ENCODE results near the gene KLF6.

The KLF6 gene

GRCh38 chr10:3811291-3811870, 26.4 kb upstream of the KLF6 start:
- peak; percentile 51 for DNase-seq (ENCODE audit: low spot score)

DNA sequence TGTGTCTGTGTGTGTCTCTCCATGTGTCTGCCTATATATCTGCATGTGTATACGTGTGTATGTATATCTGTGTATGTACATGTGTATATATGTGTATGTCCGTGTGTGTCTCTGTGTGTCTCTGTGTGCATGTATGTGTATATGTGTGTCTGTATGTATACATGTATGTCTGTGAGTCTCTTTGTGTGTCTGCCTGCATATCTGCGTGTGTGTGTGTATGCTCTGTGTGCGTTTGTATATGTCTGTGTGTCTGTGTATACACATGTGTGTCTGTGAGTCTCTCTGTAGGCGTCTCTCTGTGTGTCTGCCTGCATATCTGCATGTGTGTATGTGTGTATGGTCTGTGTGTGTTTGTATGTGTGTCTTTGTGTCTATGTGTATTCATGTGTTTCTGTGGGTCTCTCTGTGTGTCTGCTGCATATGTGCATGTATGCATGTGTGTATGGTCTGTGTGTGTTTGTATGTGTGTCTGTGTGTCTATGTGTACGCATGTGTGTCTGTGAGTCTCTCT, 23.7 kb upstream of the KLF6 start:
- DNase-seq (ENCODE audit: low spot score): no peak

- DNase-seq (ENCODE audit: low spot score): no peak
Observed at GRCh38 chr10:3807928-3808496, 23.0 kb upstream of the KLF6 start.

DNA sequence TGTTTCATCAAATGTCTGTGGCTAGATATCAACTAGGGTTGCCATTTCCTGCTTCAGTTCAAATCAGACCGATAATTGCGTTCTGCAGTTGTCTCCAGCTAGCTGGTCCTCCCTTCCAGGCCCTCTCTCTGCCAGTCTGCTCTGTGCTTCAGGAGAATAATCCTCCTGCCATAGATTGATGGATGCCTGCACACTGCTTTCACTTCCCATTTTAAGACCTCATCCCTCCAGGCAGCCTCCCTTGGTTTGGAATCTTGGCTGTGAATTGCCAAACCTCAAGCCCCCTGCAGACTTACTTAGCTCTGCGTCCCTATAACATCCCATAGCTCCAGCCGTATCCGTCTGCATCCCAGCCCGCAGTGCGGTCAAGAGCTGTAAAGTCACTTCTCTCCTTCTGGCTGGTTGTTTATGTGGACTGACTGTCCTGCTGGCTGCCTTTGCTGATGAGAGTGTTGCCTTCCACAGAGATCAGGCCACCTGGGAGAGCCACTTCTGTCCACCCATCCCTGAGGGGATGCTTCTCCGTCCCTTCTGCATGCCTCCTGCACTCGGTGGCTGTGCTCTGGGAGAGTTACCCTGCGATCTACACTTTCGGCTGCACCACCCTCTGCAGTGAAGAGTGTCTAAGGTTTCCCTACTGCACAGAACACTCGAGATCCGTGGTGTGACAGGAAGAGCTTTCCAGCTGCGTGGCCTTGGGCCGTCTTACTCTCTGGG, 22.4 kb upstream of the KLF6 start:
- DNase-seq (ENCODE audit: low spot score): no peak

GRCh38 chr10:3806603-3807002, 21.6 kb upstream of the KLF6 start:
- DNase-seq (ENCODE audit: low spot score): no peak

DNA sequence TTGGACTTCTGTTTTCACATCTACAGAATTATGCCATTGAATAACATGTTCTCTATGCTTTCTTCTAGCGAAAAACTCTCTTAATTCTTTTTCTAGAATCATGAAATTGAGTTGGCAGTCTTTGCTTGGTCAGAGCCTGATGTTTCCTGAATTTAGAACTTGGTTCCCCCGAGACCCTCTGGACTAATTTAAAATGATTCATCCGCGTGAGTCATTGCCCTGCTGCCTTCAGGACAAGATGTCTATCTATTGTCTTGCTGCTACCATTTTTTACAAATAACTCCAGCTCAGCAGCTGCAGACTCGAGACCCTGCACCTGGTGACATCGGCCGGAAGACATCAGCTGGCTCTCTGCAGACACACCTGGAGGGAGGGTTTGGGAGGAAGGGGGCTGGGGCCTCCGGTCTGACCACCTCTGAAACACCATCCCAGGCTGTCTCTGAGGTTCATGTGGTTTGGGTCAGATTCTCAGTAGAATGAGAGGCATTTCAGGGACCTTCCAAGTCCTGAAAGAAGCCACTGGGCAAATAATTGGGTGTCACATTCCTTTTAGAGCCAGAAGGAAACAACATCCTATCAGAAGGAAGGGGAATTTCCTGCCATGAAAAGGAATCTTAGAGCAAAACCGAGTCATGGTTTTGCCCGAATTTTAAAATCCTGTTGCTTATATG, 20.9 kb upstream of the KLF6 start:
- peak; percentile 50 for DNase-seq (ENCODE audit: low spot score)

- DNase-seq (ENCODE audit: low spot score): peak; percentile 61
Observed at GRCh38 chr10:3805201-3805790, 20.3 kb upstream of the KLF6 start.

DNA sequence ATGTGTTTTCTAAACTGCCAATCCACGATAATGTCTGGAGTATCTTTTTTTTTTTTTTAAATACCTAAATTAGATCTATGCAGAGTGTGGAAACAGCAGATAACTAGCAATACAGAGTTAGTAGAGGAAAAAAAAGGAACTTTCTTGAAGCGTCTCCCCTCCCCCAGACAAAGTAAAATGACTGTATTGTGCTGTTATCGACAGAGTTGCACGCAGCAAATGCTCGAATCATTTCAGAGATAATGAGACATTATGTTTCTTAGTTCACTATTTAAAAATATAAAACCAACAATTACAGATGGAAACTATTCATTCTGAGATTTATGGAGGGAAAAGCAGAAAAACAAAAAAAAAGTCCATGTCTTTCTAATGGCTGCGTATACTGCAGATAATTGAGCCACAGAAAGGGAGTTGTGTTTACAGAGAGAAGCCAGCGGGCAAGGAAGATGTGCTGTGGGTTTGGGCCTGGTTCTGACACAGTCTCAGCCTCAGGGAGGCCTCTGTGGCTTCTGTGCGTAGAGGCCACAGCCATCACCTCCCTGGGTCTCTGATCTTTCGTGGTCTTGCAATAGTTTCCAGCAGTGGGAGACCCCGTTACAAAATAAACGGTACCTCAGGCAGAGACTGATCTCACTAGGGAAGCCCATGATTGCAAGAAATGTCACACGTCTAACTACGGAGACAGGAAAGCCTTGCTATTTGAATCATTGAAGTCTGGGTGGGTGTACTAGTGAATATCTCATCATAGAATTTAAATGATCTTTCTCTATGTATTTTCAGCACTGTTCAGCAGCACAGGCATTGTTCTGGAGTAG, 19.1 kb upstream of the KLF6 start:
- DNase-seq (ENCODE audit: low spot score): no peak

DNA sequence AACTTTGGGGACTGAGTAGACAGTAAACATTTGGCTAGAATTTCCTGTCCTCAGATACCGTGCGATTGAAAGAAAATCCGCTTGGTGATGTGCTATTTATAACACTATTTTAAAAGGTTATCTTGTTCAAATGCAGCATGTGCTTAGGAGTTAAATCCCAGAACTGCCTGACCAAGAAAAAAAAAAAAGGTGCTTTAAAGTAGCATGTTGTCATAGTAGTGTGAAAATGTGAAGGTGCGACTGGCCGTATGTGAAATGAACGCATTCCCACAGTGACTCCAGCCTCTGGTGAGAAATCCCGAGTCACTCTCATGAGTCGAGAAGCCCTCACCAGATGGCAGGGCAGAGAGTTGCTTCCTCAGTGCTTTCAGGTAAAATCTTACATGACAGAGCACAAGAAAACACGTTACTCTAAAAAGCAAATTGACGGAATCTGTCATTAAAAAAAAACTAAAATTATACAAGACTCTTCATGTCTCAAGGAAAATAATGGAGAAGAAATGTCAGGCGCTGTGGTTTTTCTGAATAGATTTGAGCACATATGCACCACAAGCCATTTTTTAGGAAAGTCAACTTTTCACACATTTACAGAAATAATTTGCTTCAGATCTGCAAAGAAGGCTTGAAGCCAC, 18.4 kb upstream of the KLF6 start:
- no peak for DNase-seq (ENCODE audit: low spot score)

- DNase-seq (ENCODE audit: low spot score): no peak
Observed at GRCh38 chr10:3802526-3803265, 17.7 kb upstream of the KLF6 start.

- no peak for DNase-seq (ENCODE audit: low spot score)
Observed at GRCh38 chr10:3801558-3802192, 16.7 kb upstream of the KLF6 start.

DNA sequence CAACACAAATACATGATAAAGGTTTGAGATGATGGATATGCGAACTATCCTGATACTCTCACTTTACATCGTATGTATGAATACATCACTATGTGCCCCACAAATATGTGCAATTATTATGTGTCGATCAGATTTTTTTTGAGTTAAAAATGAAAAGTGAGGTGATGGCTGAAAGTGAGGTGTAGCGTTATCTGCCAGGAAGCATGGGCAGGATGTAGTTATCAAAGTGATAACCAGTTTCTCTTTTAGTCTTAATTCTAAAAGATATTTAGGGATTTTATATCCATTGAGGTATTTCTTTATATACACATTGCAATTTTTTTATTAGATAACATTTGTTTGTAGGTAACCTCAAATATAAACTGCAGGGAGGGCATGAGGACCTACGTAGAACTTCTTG, 15.6 kb upstream of the KLF6 start:
- no peak for DNase-seq (ENCODE audit: low spot score)

- no peak for DNase-seq (ENCODE audit: low spot score)
Observed at GRCh38 chr10:3797750-3798149, 12.7 kb upstream of the KLF6 start.

- DNase-seq (ENCODE audit: low spot score): no peak
Observed at GRCh38 chr10:3793553-3793952, 8.5 kb upstream of the KLF6 start.

DNA sequence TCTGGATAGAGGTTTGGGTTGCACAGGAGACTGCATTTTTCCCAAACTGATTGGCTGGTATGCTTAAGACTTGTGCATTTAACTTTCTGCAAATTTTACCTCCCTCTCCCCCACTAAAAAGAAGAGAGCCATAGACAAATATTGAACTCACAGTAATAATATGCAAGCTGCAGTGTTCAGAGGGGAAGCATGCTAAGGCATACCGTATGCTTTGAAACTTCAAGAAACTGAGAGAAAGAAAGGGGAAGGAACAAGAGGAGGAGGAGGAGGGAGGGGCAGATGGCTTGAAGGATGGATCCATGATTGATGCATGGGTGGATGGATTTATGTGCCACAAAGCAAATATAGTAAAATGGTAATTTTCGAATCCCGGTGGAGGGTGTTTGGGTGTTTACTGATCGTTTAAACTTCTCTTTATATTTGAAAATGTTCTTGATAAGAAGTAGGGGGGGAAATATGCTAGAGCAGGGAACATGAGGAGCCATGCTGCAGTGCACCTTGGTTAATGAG, 7.8 kb upstream of the KLF6 start:
- DNase-seq (ENCODE audit: low spot score): no peak

DNA sequence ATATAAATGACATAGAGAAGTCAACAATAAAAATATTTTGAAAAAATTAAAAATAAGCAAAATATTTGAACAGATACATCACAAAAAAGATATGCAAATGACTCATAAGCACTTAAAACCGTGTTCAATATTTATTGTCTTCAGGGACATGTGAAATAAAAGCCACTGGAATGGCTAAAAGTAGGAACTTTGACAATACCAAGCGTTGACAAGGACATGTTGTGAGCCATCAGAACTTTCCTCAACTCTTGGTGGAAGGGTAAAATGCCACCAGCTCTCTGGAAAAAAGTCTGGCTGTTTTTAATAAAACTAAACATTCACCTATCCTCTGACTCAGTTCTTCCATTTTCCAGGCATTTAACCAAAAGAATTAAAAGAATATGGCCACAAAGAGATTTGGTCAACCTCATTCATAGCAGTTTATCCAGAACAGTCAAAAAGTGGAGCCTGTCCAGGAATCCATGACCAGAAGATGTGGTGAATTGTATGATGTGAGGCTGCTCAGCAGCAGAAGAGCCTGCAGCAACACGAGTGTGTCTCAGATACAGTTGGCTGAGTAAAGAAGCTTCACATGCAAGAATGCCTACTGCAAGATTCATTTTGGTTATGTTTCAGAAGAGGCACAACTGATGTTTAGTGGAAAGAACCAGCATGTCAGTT, 7.1 kb upstream of the KLF6 start:
- DNase-seq (ENCODE audit: low spot score): no peak

GRCh38 chr10:3790858-3791257, 5.8 kb upstream of the KLF6 start:
- no peak for DNase-seq (ENCODE audit: low spot score)

GRCh38 chr10:3790272-3790671, 5.3 kb upstream of the KLF6 start:
- DNase-seq (ENCODE audit: low spot score): no peak

GRCh38 chr10:3789621-3790020, 4.6 kb upstream of the KLF6 start:
- DNase-seq (ENCODE audit: low spot score): no peak

Measured in germinal center (tissue), 1 donor.